Measurements from ENCODE around the gene TBRG1. TPM values are rescaled to one million over a fixed set of nuclear protein-coding genes. Genes with fewer than 3 reads are reported as not detected.

Gene TBRG1
- total and polyA plus RNA-seq, 12 donors: 22.3 to 66.7 (median 37.2) TPM

GRCh38 chr11:124678416-124678815, 55.8 kb downstream of the TBRG1 start:
- H3K36me3 ChIP-seq (replicated peaks in 1 of 2): no peaks in the 10 kb centered on the region
- no peak overlapping the region for H3K27ac ChIP-seq
- peaks cover 5 to 7% of the 10 kb centered on the region in 2 donors for H3K4me1 ChIP-seq (replicated peaks in 1 of 2)
- no peak for TF ChIP-seq CTCF (IDR thresholded peaks at IDR 0.05)
- TF ChIP-seq POLR2A (IDR thresholded peaks at IDR 0.05): no peak
- no peak for DNase-seq
- intact Hi-C loops (cut with DNase I): no loop called here
- H3K4me3 ChIP-seq: no peak overlapping the region
- WGBS, 4 donors: 76 to 89% (median 84%) methylated on average over 5 of the region's 5 CpGs
- no peaks in the 10 kb centered on the region for H3K27me3 ChIP-seq
- H3K9me3 ChIP-seq (replicated peaks in 1 of 3): no peaks in the 10 kb centered on the region

GRCh38 chr11:124681421-124681820, 58.8 kb downstream of the TBRG1 start:
- H3K27me3 ChIP-seq: no peaks in the 10 kb centered on the region
- no peak for TF ChIP-seq CTCF (IDR thresholded peaks at IDR 0.05)
- no peak for TF ChIP-seq POLR2A (IDR thresholded peaks at IDR 0.05)
- no peak for DNase-seq
- H3K4me1 ChIP-seq (replicated peaks in 1 of 2): no peaks in the 10 kb centered on the region
- H3K9me3 ChIP-seq (replicated peaks in 1 of 3): no peaks in the 10 kb centered on the region
- no peak overlapping the region for H3K27ac ChIP-seq
- no peaks in the 10 kb centered on the region for H3K36me3 ChIP-seq (replicated peaks in 1 of 2)
- 82 to 98% (median 90%) methylated on average over 2 of the region's 2 CpGs for WGBS, 4 donors
- intact Hi-C loops (cut with DNase I): no loop called here
- H3K4me3 ChIP-seq: no peak overlapping the region

GRCh38 chr11:124682443-124682842, 59.8 kb downstream of the TBRG1 start:
- no peaks in the 10 kb centered on the region for H3K4me1 ChIP-seq (replicated peaks in 1 of 2)
- 94 to 100% (median 95%) methylated on average over 1 of the region's 1 CpG for WGBS, 4 donors
- H3K4me3 ChIP-seq: no peak overlapping the region
- TF ChIP-seq CTCF (IDR thresholded peaks at IDR 0.05) (no peak), POLR2A (IDR thresholded peaks at IDR 0.05) (no peak)
- H3K27ac ChIP-seq: no peak overlapping the region
- no peaks in the 10 kb centered on the region for H3K27me3 ChIP-seq
- H3K9me3 ChIP-seq (replicated peaks in 1 of 3): no peaks in the 10 kb centered on the region
- no peak for DNase-seq
- intact Hi-C loops (cut with DNase I): no loop called here
- H3K36me3 ChIP-seq (replicated peaks in 1 of 2): no peaks in the 10 kb centered on the region

Small RNAs within 50 kb of the gene (small RNA-seq; reads per million reads assigned to genes)
- gene RNA5SP352: 0 reads per million in 2 donors

Other genes starting within 250 kb of the TBRG1 start
- gene OR8B2, start 238.4 kb upstream of the TBRG1 start, total RNA-seq: not detected
- not detected for gene OR8B2, start 238.4 kb upstream of the TBRG1 start, polyA plus RNA-seq
- not detected for gene OR8B3, start 223.8 kb upstream of the TBRG1 start, total RNA-seq
- gene OR8B3, start 223.8 kb upstream of the TBRG1 start, polyA plus RNA-seq: not detected
- gene OR8B4, start 198.0 kb upstream of the TBRG1 start, total RNA-seq: not detected
- not detected for gene OR8B4, start 198.0 kb upstream of the TBRG1 start, polyA plus RNA-seq
- gene OR8B8, start 177.2 kb upstream of the TBRG1 start, total RNA-seq: not detected
- gene OR8B8, start 177.2 kb upstream of the TBRG1 start, polyA plus RNA-seq: not detected
- not detected for gene OR8B12, start 79.2 kb upstream of the TBRG1 start, total RNA-seq
- gene OR8B12, start 79.2 kb upstream of the TBRG1 start, polyA plus RNA-seq: not detected
- not detected for gene OR8A1, start 52.9 kb upstream of the TBRG1 start, total RNA-seq
- gene OR8A1, start 52.9 kb upstream of the TBRG1 start, polyA plus RNA-seq: not detected
- gene PANX3, start 11.4 kb upstream of the TBRG1 start, total RNA-seq: not detected
- gene PANX3, start 11.4 kb upstream of the TBRG1 start, polyA plus RNA-seq: not detected
- gene SIAE, start 50.9 kb downstream of the TBRG1 start, total RNA-seq: 10 to 100 TPM in 8 of 9 donors, 1 to 10 TPM in 1; 6.4 to 50.0 (median 30.3) TPM
- 10 to 100 TPM; 16.7 to 30.0 (median 16.7) TPM for gene SIAE, start 50.9 kb downstream of the TBRG1 start, polyA plus RNA-seq
- 1 to 10 TPM; 1.3 to 7.5 (median 2.8) TPM for gene SPA17, start 51.0 kb downstream of the TBRG1 start, total RNA-seq
- gene SPA17, start 51.0 kb downstream of the TBRG1 start, polyA plus RNA-seq: 10 to 100 TPM in 1 of 3 donors, 1 to 10 TPM in 2; 7.4 to 14.8 (median 8.0) TPM
- 1 to 10 TPM in 6 of 9 donors, under 1 TPM in 1, not detected in 2; 0.89 to 4.1 (median 3.3) TPM for gene NRGN, start 117.1 kb downstream of the TBRG1 start, total RNA-seq
- 10 to 100 TPM in 1 of 3 donors, 1 to 10 TPM in 2; 5.1 to 10.9 (median 9.6) TPM for gene NRGN, start 117.1 kb downstream of the TBRG1 start, polyA plus RNA-seq
- 1 to 10 TPM in 1 of 9 donors, under 1 TPM in 4, not detected in 4; 0.11 to 1.4 (median 0.28) TPM for gene VSIG2, start 129.4 kb downstream of the TBRG1 start, total RNA-seq
- 1 to 10 TPM in 1 of 3 donors, under 1 TPM in 2; 0.29 to 2.4 (median 0.67) TPM for gene VSIG2, start 129.4 kb downstream of the TBRG1 start, polyA plus RNA-seq
- gene ESAM, start 139.4 kb downstream of the TBRG1 start, total RNA-seq: 10 to 100 TPM in 8 of 9 donors, 1 to 10 TPM in 1; 8.2 to 36.9 (median 29.3) TPM
- gene ESAM, start 139.4 kb downstream of the TBRG1 start, polyA plus RNA-seq: 10 to 100 TPM; 17.1 to 31.2 (median 21.5) TPM
- gene MSANTD2, start 177.5 kb downstream of the TBRG1 start, total RNA-seq: 10 to 100 TPM in 4 of 9 donors, 1 to 10 TPM in 5; 4.4 to 16.2 (median 6.4) TPM
- 10 to 100 TPM in 2 of 3 donors, 1 to 10 TPM in 1; 7.1 to 16.8 (median 16.2) TPM for gene MSANTD2, start 177.5 kb downstream of the TBRG1 start, polyA plus RNA-seq
- 10 to 100 TPM in 6 of 9 donors, 1 to 10 TPM in 3; 5.8 to 60.1 (median 17.5) TPM for gene ROBO3, start 242.6 kb downstream of the TBRG1 start, total RNA-seq
- 10 to 100 TPM in 2 of 3 donors, 1 to 10 TPM in 1; 1.7 to 87.4 (median 64.3) TPM for gene ROBO3, start 242.6 kb downstream of the TBRG1 start, polyA plus RNA-seq